ENCODE measurements around the gene PODXL. TPM values are rescaled to one million over a fixed set of nuclear protein-coding genes. Genes with fewer than 3 reads are reported as not detected.

Gene PODXL
- total RNA-seq = 42.2 TPM

GRCh38 chr7:131556053-131556908, at the start of gene PODXL:
TSS of gene PODXL (minus strand) at chr7:131556628. CDS start at chr7:131556359, 269 bp downstream.

Other genes starting within 250 kb of the PODXL start
- gene MKLN1, start 228.8 kb downstream of the PODXL start, total RNA-seq = 103 TPM